SW480 (cell line): Measurements from ENCODE around the gene POM121L2.

Source experiments
- DNase-seq: peaks from one replicate; pipeline ENCODE4 v3.0.0-alpha.2; 2016; ENCODE audit warnings: low spot score

Gene POM121L2

DNA sequence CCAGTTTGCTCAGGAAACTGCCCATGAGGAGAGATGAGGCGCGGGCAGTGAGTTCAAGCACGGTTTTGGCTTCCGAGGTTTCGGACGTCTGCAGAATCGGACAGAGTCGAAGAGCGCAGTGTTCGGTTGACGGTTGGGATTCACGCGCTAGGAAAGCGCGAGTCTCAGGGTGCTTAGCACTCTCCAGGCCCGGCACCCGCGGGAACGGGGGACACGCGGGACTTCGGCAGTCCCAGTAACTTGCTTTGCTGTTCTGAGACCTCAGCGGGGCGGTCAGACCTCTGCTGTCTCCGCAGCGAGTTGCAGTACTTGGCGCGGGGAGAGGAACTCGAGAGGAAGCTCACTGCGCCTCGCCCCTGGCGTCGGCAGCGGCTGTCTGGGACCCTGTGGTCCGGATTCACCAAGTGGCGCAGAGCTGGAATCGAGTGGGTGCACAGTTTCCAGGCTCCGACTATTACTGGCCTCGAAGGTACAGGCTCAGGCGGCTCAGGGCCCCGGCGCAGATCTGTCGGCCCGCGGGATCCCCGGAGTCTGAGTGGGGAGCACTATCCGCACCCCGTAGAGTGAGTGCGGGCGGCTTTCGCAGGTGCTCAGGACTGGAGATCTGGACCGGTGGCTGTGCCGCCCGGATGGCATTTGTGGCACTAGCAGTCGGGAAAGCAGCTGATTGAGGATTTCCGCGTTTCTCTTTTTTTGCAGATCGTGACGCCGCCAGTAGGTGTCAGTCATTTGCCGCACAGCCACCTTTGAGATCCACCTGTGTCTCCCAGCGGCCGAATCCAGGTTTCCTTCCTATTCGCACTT, at the start of gene POM121L2:
Gene POM121L2, minus strand, starts transcription at position 128 of the 804 bp plus-strand sequence. Its CDS starts 103 bp downstream, at position 25.
- peak; percentile 74 for DNase-seq

DNA sequence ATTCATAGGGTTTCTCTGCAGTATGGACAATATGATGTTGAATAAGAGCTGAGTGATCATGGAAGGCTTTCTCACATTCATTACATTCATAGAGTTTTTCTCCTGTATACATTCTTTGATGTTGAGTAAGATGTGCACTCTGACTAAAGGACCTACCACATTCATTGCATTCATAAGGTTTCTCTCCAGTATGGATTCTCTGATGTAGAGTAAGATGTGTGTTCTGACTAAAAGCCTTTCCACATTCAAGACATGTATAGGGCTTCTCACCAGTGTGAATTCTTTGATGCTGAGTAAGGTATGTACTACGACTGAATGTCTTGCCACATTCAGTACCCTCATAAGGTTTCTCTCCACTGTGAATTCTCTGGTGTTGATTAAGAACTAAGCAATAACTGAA, 47.2 kb upstream of the POM121L2 start:
- DNase-seq, result no peak

DNA sequence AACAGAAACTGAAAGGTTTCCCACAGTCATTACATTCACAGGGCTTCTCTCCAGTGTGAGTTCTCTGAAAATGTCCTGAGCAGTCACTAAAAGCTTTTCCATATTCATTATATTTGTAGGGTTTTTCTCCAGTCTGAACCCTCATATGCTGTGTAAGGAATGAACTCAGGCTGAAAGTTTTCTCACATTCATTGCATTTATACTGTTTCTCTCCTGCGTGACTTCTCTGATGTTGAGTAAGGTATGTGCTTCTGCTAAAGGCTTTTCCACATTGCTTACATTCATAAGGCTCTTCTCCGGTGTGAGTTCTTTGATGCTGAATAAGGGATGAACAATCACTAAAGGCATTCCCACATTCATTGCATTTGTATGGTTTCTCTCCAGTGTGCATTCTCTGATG, 46.7 kb upstream of the POM121L2 start:
- no peak for DNase-seq

DNA sequence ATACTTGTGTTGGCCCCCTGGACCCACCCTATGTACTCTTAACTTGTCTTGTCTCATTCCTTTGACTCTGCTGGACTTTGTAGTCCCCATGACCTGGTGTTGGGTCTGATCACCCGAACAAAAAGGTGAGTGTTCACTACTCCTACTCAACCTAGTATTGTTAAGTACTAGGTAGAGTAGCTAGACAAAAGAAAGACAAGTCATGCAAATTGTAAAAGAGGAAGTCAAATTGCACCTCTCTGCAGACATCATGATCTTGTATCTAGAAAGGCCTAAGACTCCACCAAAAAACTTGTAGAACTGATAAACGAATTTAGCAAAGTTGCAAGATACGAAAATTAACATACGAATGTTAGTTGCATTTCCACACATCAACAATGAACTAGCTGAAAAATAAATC, 40.8 kb upstream of the POM121L2 start:
- no peak for DNase-seq

DNA sequence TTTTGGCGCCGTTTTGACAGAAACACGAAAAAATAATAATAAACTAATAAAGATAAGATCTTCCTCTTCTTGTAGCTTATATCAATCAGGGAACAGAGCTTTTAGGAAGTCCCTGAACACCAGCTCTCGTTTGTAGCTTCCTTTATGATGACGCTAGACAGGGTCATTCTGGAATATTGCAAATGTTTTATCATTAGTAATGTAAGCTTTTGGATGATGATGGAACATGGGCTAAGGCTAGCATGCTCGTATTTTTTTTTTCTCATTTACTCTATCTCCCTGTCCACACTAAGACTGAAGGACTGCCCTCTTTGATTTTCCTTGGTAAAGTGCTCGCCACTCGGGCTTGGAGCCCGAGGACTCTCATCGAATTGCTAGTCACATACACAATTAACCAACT, 22.1 kb upstream of the POM121L2 start:
- no peak for DNase-seq

DNA sequence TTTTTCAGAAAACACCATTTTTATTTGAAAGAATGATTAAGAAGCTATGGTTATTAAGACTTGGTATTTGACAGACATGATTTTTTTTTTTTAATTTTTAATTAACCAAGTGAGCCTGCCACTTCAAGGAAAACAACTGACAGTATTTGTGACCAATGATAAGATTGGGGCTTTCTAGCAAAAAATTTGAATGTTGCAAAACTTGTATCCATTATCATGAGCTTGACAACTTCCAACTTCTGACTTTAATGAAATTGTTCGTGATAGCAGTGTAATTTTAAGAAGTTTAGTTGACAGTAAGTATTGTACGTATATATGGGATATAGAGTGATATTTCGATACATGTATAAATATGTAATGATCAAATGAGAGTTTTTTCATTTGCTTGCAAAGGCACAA, 21.6 kb upstream of the POM121L2 start:
- DNase-seq, result no peak

DNA sequence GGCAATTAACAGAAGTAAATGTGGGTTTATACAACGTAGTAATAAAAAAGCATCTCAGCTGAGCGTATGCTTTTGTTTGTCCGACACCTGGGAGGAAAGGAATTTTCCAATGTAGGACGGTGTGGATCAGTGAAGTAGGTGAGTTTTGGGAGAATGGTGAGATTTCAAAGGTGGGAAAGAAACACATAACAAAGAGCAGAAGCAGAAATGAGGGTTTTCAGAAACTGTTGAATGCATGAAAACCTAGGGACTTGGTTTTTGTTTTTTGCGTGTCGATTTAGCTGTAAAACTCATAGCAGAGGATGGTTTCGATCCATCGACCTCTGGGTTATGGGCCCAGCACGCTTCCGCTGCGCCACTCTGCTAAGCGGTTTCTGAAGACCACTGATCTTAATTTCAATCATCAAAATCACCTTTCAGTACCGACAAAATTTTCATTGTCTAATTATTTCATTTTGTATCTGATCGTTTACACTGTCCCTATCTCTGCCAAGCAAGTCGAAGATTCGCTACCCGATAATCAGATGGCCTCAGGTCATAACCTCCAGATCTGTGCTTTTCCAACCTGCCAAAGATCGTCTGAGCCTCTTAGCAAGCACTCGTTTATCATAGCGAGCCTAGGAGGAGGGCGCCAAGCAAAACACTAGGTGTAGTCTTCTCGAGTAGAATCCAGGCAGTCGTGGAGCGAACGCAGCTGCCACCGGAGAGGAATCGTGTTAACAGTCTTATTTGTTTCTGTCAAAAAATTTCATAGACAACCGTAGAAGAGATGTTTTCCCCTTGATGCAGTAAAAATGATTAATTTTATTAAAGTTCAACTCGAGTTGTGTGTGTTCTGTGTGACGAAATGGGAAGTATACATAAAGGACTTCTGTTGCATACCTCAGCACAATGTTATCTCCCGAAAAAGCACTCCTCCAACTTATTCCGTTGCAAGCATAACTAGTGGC, 20.9 kb upstream of the POM121L2 start:
- peak; percentile 8 for DNase-seq

DNA sequence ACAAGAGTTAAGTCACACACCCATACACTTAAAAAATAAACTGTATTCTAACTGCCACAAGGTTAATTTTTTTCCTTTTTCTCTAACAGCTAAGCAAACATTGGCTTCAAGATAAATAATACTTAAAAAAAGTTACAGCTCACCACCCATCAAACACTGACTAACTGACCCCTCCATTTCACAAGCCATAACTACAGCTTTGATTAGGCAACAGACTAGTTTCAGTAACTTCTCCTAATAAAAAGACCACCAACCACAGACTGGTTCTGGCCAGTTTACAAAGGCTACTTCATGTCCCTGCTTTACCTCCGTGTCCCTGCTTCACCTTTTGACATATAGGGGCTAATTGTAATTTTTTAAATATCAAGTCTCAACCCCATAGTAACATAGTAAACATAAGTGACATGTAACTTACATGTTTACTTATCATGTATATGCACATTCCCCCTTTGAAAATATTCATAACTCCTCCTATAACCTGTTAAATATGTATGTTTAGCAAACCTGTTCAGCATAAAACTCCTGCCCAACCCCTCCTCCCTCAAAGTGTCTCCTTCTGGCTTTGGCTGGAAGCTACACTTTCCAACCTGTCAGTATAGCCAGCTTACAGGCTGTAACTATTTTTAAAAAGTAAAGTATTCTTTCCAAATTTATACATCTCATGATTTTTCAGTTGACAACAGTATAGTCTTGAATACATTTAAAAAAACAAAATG, 15.1 kb upstream of the POM121L2 start:
- DNase-seq, result no peak

DNA sequence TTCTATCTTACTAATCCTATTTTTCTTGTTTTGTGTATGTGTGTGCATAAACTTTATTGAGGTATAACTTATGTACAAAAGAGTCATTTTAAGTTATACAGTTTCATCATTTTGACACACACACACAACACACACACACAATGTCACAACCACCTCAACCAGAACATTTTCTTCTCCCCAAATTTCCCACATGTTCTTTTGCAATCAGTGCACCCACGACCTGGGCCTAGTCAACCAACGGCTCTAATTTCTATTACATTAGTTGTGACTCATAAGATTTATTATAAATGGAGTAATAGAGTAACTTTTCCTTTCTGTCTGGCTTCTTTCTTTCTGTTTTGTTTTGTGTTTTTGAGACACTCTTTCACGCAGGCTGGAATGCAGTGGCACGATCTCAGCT, 9.8 kb upstream of the POM121L2 start:
- DNase-seq, result no peak

DNA sequence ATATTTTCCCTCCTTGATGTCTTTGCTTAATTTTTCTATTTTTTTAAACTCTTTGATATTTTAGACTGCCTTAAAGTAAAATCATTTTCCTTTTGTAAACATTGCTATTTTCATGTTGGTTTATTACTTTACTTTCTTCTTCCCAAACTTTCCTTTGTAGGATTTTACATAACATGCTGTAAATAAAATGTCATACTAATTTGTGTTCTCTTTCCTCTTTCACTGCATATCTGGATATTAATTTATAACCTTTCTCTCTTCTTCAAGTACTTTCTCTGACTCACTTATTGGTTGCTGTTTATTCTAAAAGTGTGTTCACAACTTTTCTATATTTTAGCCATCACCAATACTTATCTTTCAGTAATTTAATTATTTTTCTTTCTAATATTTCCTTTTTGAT, 9.3 kb upstream of the POM121L2 start:
- no peak for DNase-seq

DNA sequence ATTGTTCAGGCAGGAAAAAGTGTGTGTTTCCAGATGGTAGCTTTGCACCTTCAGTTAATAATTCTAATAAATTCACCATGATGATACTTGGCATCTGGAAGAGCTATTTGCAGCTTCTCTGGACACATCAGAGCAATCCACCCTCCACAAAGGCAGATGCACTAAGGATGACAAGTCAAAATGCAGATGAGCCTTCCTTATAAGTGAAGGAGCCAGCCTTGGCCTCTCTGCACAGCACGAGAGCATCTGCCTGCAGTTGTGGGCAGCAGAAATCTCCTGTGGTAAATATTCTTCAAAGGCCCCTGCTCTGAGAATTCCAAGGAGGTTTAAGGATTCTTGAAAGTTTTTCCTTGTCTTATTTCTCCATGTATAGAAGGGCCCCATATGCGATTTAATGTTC, 6.9 kb upstream of the POM121L2 start:
- DNase-seq, result no peak

DNA sequence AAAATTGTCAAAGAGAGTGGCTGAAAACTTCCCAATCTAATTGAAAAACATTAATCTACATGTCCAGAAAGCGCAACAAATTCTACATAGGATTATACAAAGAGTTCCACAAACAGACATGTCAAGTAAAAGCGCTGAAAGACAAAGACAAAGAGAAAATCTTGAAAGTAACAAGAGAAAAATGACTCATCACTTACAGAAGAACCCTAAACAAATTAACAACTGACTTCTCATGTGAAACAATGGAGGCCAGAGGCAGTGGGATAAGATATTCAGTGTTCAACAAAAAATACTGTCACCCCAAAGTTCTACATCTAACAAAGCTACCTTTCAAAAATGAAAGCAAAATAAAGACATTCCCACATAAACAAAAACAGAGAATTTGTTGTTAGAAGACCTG, 2.0 kb upstream of the POM121L2 start:
- no peak for DNase-seq

DNA sequence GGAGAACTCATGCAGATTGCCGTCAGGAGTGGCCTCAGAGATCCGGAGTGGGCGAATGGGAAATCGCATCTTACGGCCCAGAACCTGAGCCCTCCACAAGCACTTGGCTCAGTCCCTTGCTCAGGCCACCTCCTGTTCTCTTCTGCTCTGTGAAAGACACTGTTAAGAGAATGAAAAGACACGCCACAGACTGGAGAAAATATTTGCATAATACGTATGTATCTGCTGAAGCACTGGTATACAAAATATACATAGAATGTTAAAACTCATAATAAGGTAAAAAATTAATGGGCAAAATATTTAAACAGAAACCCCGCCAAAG, 838 bp upstream of the POM121L2 start:
- no peak for DNase-seq

DNA sequence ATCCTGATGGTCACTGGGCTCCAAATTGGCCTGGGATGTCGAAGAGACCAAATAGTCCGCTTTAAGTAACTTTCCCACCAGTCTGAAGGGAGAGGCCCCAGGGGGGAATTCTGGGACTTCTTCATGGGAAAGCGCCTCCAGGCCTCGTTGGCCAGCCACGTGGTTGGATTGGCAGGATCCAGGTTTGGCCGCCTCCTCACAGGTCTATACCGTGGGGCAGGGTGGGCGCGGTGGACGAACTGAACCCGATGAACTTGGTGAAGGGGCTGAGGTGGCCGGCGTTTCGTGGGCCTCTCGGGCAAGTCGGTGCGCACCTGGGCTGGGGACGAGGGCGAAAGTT, 297 bp downstream of the POM121L2 start:
- no peak for DNase-seq

DNA sequence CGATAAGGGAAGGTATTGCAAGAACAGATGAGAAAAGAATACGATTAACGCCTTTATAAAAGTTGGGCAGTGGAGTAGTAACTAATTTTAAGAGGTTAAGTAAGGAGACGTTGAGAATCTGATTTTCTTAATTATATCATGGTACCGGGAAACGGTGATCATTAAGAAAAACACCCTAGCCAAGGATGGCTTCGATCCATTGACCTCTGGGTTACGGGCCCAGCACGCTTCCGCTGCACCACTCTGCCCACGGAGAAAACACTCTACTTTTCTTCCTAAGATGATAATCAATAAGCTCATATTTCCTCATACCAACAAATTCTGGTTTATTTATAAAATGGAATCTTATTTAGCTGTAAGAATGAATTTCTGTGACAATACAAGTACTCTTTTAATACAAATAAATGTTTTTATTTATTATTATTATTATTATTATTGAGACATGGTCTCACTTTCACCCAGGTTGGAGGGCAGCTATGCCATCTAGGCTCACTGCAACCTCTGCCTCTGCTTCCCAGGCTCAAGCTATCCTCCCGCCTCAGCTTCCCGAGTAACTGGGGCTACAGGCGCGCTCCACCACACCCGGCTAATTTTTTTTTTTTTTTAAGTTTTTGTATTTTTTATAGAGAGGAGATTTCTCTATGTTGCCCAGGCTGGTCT, 8.3 kb downstream of the POM121L2 start:
- DNase-seq, result no peak

DNA sequence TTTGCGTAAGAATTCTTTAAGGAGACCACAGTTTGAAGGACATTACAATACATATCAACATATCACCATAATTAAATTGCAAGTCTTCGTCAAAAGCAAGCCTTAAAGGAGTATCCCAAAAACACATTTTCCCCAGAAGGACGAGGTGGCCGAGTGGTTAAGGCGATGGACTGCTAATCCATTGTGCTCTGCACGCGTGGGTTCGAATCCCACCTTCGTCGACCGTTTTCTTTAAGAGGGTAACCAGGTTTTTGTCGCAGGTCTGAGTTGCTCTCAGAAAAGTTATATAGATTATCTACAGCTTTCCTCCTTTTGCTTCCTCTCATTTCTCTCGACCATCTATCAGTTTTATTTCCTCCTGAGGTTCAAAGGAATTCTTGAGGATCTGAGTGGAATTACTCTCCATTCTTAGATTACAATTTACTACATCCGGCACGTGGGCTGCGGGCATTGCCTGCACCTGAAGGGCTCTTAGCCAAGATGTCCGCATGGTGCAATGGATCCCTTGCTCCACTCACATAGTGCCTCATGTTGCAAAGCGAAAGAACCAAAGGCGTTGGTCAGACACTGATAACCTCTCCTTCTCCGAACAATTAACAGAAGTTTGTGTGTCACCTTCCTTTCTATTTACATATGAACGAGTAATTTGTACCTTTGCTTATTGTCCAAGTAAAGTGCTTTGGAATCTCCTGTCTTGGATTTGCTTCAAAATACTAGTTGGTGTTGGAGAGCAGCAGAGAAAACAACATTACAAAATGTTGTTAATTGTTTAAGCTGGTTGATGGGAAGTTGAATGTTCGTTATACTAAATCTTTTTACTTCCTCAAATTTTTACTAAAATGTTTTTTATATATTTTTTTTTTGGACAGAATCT, 14.0 kb downstream of the POM121L2 start:
- no peak for DNase-seq

DNA sequence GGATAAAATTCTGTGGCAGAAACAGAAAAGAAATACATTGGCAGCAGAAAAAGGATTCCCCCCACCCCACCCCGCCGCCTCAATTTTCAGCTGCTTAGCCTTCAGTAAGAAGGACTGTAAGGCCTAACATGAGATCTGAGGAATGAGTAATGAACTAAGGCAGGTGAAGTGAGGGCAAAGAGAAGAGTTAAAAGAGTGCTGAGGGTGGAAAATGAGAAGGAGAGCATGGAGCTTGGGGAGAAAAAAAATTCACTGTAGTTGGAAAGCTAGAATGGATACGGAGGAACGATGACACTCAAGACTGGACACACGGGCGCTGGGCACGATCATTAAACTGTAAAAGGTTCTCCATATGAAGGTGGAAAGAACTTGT, 14.6 kb downstream of the POM121L2 start:
- no peak for DNase-seq

DNA sequence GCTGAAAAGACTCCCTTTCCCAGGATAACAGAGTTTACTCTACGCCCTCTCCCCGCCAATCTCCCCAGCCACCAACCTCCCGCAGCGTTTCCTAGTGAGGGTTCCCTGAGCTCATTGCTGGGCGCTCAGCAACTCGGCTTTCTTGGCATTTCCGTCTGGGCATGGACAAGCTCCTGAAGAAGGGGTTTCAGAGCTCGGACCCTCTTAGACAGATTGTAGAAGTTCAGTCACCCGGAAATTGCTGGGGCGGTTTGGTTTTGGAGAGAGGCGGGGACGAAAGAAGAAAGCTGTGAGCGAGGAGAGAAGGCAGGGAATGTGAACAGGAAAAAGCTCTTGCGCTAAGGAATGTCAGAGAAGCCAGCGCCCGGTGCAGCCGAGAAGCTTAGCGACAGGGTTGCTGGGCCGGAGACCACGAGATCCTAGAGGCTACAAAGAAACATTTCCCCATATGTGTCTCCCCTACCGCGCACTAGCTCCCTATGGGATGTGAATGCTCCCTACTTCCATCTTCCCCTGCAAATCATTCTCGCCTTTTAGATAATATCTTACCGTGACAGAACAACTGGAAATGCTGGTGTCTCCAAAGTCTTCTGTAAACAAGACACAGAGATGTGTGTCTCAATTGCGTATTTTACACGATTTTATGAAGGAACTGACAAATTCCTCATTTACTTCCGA, 15.8 kb downstream of the POM121L2 start:
- peak; percentile 69 for DNase-seq

DNA sequence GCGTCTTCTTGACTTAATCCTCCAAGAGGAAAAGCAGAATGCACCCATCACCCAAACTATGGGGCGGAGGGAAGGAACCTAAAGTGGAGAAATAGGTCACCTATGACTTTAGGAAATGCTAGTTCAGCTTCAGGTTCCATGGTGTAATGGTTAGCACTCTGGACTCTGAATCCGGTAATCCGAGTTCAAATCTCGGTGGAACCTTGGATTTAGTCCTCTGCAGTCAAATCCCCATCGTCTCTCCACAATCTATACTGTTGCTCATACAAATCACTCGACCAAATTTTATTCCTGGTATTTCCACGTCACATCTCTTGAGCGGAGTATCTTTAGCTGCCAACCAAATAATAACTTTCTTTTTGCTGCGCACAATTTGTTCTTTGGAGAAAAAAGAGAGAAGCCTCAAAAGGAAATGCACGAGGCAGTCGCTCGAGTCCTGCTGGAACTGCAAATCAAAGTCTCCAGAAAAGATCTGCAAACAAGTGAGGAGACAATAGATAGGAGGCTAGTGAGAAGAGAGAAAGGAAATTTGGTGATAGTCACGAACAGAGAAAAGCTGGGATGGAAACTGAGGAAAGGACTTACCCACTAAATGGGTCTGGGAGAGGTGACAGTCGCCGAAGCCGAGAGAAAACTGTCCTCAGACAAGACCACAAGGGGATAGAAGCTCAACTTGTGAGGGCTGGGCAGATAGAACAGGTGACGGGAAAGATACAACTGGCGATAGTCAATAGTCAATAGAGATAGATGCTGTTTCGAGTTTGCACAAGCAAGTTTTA, 16.6 kb downstream of the POM121L2 start:
- peak; percentile 60 for DNase-seq

DNA sequence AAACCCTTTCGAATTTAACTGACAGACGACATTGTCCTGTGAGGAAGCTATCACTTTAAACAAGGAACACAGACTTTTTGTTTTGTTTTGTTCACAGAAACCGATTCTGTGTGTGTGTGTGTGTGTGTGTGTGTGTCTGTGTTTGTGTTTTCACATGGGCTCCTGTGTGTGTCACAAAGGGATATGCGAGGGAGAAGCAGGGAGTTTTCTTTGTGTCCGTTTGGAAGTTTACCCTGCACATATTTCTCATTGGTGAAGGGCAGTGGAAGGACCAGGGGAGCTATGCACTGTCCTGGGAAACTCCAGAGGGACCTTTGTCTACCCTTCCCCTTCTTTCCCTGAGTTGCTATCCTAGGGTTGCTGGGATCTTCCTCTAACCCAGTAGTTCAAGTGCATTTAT, 17.7 kb downstream of the POM121L2 start:
- no peak for DNase-seq
